8988T (cell line): ENCODE results near the gene ARHGEF39.

Experiments
- DNase-seq: peaks from one replicate; pipeline ENCODE4 v3.0.0; 2011

The ARHGEF39 gene

DNA sequence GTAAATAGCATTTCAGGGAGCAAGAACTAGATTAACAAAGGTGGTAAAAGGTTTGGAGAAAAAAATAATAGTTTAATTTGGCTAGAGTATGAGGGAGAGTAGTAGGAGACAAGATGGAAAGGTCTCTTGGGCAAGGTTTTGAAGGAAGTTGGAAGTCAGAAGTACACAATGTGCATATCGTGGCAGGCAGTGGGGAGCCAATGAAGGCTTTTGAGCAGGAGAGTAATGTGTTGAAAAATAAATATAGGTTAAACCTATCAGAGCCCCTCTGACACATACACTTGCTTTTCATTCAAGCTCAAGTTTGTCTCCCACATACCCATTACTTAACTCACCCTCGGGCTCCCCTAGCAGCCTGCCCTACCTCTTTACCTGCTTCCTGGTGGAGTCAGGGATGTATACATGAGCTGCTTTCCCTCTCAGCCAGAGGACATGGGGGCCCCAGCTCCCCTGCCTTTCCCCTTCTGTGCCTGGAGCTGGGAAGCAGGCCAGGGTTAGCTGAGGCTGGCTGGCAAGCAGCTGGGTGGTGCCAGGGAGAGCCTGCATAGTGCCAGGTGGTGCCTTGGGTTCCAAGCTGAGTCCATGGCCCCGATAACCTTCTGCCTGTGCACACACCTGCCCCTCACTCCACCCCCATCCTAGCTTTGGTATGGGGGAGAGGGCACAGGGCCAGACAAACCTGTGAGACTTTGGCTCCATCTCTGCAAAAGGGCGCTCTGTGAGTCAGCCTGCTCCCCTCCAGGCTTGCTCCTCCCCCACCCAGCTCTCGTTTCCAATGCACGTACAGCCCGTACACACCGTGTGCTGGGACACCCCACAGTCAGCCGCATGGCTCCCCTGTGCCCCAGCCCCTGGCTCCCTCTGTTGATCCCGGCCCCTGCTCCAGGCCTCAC lies 8.4 kb upstream of the ARHGEF39 start, which contains the start of gene CA9:
Gene CA9 (plus strand): TSS at position 797 of the 893 bp plus-strand sequence. CDS start 32 bp downstream, at position 829.
- DNase-seq = no peak

DNA sequence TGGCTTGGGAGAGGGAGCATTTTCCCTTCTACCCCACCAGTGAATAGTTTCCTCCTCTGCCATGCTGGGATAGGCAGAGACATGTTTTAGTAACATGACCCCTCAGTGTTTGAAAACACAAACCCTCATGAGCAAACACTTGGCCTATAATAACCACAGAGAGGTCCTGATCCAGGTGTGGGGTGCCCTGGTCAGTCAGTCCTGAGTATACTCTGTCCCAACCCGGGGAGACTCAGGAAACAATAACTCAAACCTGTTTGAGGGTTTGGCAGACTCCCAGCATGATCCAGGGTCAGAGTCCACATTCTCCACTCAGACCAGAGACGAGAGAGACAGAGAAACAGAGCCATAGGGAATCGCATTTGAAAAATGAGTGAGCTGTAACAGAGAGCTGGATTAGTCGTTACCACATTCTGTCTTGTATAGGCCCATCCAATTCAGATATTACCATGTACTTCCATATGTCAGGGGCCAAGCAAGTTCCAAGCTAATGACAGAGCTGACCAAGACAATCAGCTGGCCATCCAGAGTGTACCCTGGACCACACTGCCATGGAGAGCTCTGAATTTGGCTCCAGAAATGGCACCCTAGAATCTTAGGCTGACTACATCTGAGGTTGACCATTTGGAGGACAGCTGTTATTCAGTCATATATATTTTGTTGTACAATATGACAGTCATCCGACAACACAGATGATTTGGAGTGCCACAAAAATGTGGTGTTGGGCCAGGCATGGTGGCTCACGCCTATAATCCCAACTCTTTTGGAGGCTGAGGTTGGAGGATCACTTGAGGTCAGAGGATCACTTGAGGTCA lies 4.5 kb upstream of the ARHGEF39 start:
- no peak for DNase-seq

DNA sequence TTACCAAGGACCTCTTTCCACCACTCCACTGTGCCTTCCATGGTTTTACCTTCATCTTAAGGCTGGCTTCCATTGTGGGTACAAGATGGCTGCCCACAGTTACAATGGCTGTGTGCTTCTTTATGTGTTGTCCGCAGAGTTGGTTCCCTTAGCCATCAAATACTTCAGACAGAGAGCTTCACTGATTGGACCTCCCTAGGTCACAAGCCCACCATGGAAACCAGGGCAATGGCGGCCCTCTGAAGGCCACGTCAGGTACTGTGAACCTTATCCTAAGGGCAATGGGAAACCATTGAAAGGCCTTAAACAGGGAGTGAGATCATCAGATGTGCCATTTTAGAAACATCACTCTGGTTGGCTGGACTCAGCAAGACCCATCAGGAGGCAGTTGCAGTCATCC lies 2.9 kb upstream of the ARHGEF39 start:
- DNase-seq = no peak

DNA sequence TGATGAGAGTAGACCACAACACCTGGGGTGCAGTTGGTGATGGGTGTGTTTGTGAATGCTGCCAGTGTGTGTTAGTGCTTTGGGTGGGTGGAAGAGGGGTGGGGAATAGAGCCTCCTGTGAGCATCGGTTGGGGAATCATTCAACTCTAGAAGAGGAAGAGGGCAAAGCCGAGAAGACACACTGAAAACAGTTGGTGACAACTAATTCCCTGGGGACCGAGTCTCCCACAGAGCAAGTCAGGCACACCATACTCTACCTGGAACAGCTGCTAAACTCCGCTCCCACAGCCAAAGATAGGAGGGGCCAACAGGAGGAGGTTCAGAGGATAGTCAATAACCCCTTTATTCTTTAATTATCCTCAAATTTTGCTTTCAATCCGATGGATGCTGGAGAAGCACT lies 1.6 kb upstream of the ARHGEF39 start:
- no peak for DNase-seq

GRCh38 chr9:35666045-35666444 lies 1.1 kb upstream of the ARHGEF39 start:
- no peak for DNase-seq

DNA sequence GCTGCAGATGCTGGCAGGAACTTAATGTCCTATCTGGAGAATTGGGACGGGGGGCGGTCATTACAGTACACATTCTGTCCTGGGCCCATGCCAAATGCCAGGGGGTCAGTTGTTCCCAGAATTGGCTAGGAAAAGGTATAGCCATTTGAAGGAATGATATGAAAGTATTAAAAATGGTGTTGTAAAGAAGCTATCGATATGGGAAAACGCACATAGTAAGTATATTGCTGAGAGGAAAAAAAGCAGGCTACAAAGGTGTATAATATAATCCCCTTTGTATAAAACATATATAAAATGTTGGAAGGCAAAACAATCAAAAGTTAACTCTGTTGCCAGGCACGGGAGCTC lies 450 bp upstream of the ARHGEF39 start:
- no peak for DNase-seq

GRCh38 chr9:35662437-35662836 lies 2.6 kb downstream of the ARHGEF39 start:
- DNase-seq = no peak

GRCh38 chr9:35661756-35662350 lies 3.1 kb downstream of the ARHGEF39 start:
- DNase-seq = no peak

DNA sequence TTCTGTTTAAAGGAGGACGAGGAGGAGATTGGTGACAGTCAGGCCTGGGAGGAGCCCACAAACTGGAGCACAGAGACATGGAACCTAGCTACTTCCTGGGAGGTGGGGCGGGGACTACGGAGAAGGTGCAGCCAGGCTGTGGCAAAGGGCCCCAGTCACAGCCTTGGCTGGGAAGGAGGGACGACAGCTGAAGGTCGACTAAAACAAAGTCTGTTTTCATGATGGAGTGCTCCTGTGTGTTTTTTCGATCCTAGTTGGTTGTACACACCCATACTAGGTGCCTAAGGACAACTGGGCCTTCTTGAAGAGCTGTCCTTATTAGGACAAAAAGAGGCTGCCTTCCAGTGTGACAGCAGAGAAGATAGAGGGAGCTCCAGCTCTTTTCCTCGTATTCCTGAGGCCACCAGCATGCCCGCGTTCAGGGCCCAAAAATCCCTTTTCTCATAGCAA lies 4.0 kb downstream of the ARHGEF39 start:
- DNase-seq = no peak

DNA sequence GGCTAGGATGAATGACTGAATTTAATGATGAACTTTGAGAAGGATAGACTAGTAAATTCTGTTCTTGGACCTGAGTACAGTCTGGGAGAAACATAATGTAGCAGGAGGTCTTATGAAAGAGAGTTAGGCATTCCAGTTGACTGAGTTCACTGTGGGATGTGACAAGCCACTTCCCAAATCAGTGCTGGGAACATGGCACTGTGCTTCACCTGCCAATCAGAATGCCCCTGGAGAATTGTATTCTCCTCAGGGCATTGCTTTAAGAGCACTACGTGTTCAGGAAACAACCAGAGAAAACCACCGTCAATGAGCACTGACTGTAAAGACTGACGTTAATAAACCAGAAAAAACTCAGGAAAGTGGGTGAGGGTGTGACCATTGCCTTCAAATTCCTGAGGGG lies 5.7 kb downstream of the ARHGEF39 start:
- DNase-seq = no peak

DNA sequence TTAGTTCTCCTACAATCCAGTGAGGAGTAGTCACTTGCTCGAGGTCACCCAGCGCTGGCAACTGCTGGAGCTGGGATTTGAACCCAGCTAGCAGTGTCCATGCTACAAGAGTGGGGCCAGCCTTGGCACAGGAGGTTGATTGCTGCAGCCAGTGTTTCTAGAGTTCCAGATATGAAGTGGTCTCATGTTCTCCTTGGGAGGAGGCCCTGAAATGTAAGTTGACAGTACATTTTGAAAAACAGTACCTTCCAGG lies 6.1 kb downstream of the ARHGEF39 start:
- no peak for DNase-seq

DNA sequence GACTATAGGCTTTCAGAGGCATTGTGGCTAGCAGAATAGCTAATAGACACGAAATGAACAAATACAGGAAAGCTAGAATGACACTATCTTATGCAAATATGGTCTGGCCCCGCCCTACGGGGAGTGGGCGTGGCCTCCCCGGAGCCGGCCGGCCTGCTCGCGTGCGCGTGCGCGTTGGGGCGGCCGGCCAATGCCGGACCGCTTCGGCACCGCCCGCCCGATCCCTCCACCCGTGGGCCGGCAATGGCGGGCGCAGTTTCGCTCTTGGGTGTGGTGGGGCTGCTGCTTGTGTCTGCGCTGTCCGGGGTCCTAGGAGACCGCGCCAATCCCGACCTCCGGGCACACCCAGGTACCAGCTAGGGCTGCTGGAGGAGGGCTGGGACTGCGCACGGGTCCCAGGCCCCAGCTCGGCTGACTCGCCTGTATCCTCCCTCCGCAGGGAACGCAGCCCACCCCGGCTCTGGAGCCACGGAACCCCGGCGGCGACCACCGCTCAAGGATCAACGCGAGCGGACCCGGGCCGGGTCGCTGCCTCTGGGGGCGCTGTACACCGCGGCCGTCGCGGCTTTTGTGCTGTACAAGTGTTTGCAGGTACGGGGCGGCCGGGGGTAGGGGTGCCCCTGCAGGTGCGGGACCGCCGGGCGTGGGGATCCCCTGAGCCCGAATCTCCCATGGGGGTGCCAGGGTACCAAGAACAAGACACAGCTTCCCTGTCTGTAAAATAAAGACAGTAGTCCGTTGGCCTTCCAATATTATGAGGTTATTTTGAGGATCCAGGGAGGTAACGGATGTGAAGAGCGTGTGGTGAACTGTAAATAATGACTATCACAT lies 6.6 kb downstream of the ARHGEF39 start, which contains the start of gene CCDC107:
Gene CCDC107 (plus strand): TSS at position 156 of the 831 bp plus-strand sequence. CDS start 88 bp downstream, at position 244.
- DNase-seq = peak; percentile 81

DNA sequence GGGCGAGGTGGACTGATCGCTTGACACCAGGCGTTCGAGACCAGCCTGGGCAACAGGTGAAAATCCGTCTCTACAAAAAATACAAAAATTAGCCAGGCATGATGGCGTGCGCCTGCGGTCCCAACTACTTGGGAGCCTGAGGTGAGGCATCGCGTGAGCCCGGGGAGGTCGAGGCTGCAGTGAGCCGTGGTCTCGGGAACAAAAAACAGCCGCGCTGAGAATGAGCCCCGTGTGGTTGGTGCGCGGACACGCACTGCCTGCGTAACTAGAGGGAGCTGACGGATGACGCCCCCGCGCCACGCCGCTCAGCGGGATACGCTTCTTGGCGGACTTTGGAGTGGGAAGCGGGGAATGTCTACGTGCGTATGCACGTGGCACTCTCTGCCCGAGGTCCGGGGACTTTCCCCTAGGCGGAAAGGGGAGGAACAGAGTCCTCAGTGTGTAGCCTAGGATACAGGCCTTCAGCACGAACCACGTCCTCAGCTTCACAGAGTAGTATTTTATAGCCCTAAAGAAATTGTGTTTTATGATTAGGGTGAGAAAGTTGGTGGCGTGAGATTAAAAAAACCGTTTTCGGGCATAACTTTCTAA lies 7.4 kb downstream of the ARHGEF39 start, which contains the start of gene RMRP:
Gene RMRP (minus strand): TSS at position 474 of the 591 bp plus-strand sequence.
- peak; percentile 85 for DNase-seq

DNA sequence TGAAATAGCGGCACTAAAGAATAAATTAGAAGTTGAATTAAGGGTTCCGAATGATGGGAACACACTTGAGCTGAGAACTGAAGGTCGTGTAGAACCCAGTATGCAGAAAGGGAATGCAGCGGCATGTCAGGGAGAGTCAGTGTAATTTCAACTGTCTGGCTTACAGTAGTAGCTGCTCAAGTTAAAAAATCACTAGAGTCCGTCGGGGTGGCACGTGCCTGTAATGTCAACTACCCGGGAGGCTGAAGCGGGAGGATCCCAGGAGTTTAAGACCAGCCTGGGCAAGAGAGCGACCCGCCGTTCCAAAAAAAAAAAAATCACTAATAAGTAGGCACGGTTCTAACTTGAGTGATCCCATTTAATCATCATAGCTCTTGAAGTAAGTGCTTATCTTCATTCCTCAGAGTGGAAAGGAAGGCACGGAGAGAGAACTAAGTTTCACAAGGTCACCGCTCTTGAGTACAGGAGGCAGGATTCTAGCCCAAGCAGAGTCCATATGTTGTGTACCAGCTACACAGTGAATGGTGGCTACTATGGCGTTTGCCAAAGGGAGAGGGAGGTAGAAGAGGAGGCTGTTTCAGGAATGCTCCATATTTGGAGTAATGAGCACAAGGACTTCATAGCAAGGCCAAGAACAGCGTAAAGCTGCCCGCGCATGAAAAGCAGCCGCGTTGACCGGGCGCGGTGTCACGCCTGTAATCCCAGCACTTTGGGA lies 8.0 kb downstream of the ARHGEF39 start:
- no peak for DNase-seq

DNA sequence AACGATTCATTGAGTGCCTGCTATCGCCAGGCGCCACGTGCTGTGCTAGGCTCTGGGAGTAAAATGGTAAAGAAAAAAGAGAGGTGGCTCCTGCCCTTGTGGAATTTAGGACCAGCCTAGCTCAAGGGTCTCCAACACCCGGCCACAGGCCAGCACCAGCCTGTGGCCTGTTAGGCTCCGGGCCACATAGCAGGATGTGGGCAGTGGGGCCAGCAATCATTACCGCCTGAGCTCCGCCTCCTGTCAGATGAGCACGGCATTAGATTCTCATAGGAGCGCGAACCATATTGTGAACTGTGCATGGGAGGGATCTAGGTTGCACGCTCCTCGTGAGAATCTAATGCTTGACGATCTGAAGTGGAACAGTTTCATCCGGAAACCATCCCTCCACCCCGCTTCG lies 8.6 kb downstream of the ARHGEF39 start:
- no peak for DNase-seq

DNA sequence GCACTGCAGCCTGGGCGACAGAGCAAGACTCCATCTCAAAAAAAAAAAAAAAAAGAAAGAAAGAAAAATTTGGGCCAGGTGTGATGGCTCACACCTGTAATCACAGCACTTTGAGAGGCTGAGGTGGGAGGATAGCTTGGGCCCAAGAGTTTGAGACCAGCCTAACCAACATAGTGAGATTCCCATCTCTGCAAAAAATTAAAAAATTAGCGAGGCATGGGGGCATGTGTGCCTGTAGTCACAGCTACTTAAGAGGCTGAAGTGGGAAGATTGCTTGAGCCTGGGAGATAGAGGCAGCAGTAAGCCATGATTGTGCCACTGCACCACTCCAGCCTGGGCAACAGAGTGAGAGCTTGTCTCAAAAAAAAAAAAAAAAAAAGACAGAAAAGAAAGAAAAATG lies 11.4 kb downstream of the ARHGEF39 start:
- no peak for DNase-seq

DNA sequence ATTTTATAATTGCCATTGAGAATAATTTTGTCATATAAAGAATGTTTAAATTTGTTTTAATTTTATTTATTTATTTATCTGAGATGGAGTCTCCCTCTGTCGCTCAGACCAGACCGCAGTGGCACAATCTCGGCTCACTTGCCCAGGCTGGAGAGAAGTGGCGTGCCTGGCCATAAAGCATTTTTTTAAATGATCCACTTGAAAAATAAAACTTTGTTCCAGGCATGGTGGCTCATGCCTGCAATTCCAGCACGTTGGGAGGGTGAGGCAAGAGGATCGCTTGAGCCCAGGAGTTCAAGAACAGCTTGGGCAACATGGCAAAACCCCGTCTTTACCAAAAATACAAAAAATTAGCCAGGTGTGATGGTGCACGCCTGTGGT lies 12.2 kb downstream of the ARHGEF39 start:
- no peak for DNase-seq

GRCh38 chr9:35651956-35652828 lies 12.8 kb downstream of the ARHGEF39 start:
- DNase-seq = no peak

DNA sequence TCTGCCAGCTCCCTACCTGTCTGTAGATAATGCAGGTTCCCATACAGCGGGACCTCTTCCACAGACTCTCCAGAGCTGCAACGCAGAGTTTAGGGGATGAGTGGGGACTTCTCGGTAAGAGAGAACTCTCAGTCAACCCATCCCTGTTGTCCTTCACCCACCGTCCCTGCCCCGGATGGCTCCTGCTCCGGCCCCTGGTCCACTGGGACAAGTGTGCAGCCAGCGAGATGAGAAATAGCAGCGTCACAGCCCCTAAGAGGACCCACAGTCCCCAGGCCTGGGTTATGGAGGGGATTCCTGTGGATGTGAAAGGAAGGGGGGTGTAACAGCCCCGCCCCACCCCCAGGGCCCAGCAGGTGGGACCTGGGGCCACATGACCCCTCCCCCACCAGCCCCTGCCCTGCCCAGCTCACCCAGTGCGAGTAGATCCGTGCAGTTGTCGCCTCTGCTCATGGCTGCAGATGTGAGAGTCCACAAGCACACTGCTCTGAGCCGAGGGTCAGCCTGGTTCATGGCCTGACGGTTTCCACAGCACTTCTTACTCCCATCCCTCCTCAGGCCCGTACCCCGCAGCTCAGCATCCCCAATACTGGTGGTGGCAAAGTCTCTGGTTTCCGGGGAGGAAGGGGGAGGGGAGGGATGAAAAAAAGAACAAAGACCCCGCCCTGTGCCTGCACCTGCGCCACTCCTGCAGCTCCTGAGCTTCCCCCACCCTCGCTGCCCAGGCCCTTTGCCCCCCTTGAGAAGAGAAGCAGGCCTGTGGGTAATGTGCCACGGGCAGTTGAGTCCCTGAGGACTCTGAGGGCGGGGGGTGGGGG lies 14.4 kb downstream of the ARHGEF39 start, which contains the start of gene SIT1:
Gene SIT1 (minus strand): TSS at position 591 of the 818 bp plus-strand sequence. CDS start 78 bp downstream, at position 513.
- no peak for DNase-seq
